Activated gamma-delta T cell (primary cell): Measurements from ENCODE around the gene HRAS.

Source experiments
- DNase-seq: peaks from one replicate; lab custom pipeline; 2025; lab: John Stamatoyannopoulos, UW

Gene HRAS

GRCh38 chr11:567011-567628 is 31.7 kb upstream of the HRAS start:
- DNase-seq = no peak

GRCh38 chr11:565921-566509 is 30.6 kb upstream of the HRAS start:
- DNase-seq = no peak

- DNase-seq = no peak
Observed at GRCh38 chr11:563812-564578, 28.6 kb upstream of the HRAS start.

GRCh38 chr11:563066-563811 is 27.9 kb upstream of the HRAS start:
- DNase-seq = no peak

GRCh38 chr11:562046-562645 is 26.8 kb upstream of the HRAS start:
- DNase-seq = no peak

GRCh38 chr11:561148-562003 is 26.0 kb upstream of the HRAS start:
- DNase-seq = no peak

- peak; percentile 91 for DNase-seq
Observed at GRCh38 chr11:560305-561147, 25.1 kb upstream of the HRAS start, which contains the start of the genes LMNTD2 and RASSF7. Gene LMNTD2 (minus strand): TSS chr11:560738. CDS start chr11:560716, 22 bp downstream. Gene RASSF7 (plus strand): TSS chr11:560970. CDS start chr11:561769, 799 bp downstream.

- DNase-seq = no peak
Observed at GRCh38 chr11:559712-560304, 24.4 kb upstream of the HRAS start.

- DNase-seq = no peak
Observed at GRCh38 chr11:559020-559620, 23.7 kb upstream of the HRAS start.

GRCh38 chr11:558503-558902 is 23.1 kb upstream of the HRAS start:
- DNase-seq = no peak

- no peak for DNase-seq
Observed at GRCh38 chr11:557328-558132, 22.2 kb upstream of the HRAS start.

GRCh38 chr11:556662-557256 is 21.4 kb upstream of the HRAS start:
- DNase-seq = no peak

- DNase-seq = no peak
Observed at GRCh38 chr11:555780-556661, 20.6 kb upstream of the HRAS start.

GRCh38 chr11:555227-555779 is 19.9 kb upstream of the HRAS start:
- no peak for DNase-seq

- peak; percentile 61 for DNase-seq
Observed at GRCh38 chr11:554428-555226, 19.3 kb upstream of the HRAS start.

GRCh38 chr11:553988-554340 is 18.6 kb upstream of the HRAS start:
- no peak for DNase-seq
